Testis (tissue), 3 donors: Measurements from ENCODE around the gene MACROD2. TPM values are rescaled to one million over a fixed set of nuclear protein-coding genes. Genes with fewer than 3 reads are reported as not detected.

ENCODE experiments used
- DNase-seq: peaks from one replicate; pipeline ENCODE4 v3.0.0-alpha.2; 2019
- H3K27ac ChIP-seq, 2 donors: fragments of 200-600 bp; sonication (generic); one replicate each; pipeline ENCODE4 v1.5.1; 2019
- H3K27me3 ChIP-seq: fragments of 200-600 bp; sonication (generic); one replicate; pipeline ENCODE4 v1.5.1; 2019
- H3K36me3 ChIP-seq: fragments of 200-600 bp; sonication (generic); one replicate; pipeline ENCODE4 v1.5.1; 2017; ENCODE audit warnings: low read depth; ENCODE audit errors: missing control alignments
- H3K4me1 ChIP-seq: fragments of 200-600 bp; sonication (generic); one replicate; pipeline ENCODE4 v1.5.1; 2019
- H3K4me3 ChIP-seq, 2 donors: fragments of 200-600 bp; sonication (generic); one replicate each; pipeline ENCODE4 v1.5.1; 2017 to 2019
- H3K9me3 ChIP-seq: fragments of 200-600 bp; sonication (generic); one replicate; pipeline ENCODE4 v1.5.1; 2017
- CTCF ChIP-seq, 3 experiments: fragments of 450-650 bp in 2 of 3; fragments of 200-600 bp in 1 of 3; sonication (generic) in 1 of 3; IDR thresholded peaks; one replicate each; pipeline ENCODE4 v1.5.1; 2016 to 2019; ENCODE audit warnings: antibody characterized with exemption in 3 of 3, mild to moderate bottlenecking in 2 of 3, moderate library complexity in 1 of 3
- POLR2A ChIP-seq: fragments of 450-650 bp; IDR thresholded peaks from one replicate; pipeline ENCODE4 v1.6.1; 2017; ENCODE audit warnings: antibody characterized with exemption, mild to moderate bottlenecking, moderate library complexity
- WGBS, 2 donors: methylation state at CpG; one replicate each; pipeline ENCODE4 v1.1.5; 2018; 5-methylcytosine and 5-hydroxymethylcytosine counted together
- intact Hi-C: fragments of 100-400 bp; cut with DNase I; formaldehyde crosslinking; loops from one replicate; pipeline ENCODE4 v1.15.1; 2023; ENCODE audit warnings: low total_unique reads
- polyA plus RNA-seq: library from polyadenylated mRNA; stranded (reverse); fragments of 350-450 nt; fragmentation: Illumina TruSeq; extraction: RNeasy Lipid Tissue Mini Kit (QIAGEN cat#74804); gene quantifications from one replicate; pipeline ENCODE4 v1.2.3, GENCODE V29; 2014; ENCODE audit warnings: low read depth, low replicate concordance; ENCODE audit not compliant: insufficient read depth
- total RNA-seq, 2 donors: library from RNA; depleted of rRNA; stranded (reverse); fragments of >200 nt; gene quantifications; one replicate each; pipeline ENCODE4 v1.2.3, GENCODE V29; 2016

MACROD2 gene
- total and polyA plus RNA-seq, 3 donors from 2014 or later: 12.6 to 20.6 (median 16.8) TPM

- TF ChIP-seq POLR2A (no peak), CTCF (IDR thresholded peaks at IDR 0.05) (no peak)
- H3K4me1 ChIP-seq: no peaks in the 10 kb centered on the region
- H3K4me3 ChIP-seq: no peak overlapping the region
- no peak overlapping the region for H3K27ac ChIP-seq
- no peaks in the 10 kb centered on the region for H3K27me3 ChIP-seq
- no peaks in the 10 kb centered on the region for H3K9me3 ChIP-seq
- WGBS, 2 donors: 91 to 93% methylated on average over 2 of the region's 2 CpGs
- H3K36me3 ChIP-seq: no peaks in the 10 kb centered on the region
- intact Hi-C loops: no loop called here
- no peak for DNase-seq
Measured at GRCh38 chr20:15634102-15634501, 1638.8 kb downstream of the MACROD2 start.

DNA sequence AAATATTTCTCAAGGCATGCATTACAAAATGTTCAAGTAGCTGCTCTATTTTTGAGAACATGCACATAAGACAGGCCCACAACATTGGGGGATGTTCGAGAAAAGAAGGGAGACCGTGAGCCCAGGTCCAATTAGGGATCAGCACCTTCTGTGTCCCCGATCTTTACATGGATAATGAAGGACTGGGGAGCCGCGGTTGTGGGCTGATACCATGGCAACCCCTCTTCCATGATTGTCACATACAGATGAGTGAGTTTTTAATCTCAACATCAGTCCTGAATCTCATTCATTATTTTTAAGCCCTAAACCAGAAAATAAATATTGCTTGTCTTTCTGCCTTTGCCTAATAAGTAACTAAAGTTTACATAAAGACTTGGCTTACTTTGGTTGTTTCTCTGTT, 1642.2 kb downstream of the MACROD2 start:
- Histone ChIP-seq H3K36me3 (no peaks in the 10 kb centered on the region), H3K27me3 (no peaks in the 10 kb centered on the region), H3K4me1 (no peaks in the 10 kb centered on the region), H3K27ac (no peak overlapping the region), H3K9me3 (no peaks in the 10 kb centered on the region), H3K4me3 (no peak overlapping the region)
- 77 to 94% methylated on average over 5 of the region's 5 CpGs for WGBS, 2 donors
- intact Hi-C loops: no loop called here
- DNase-seq: no peak
- no peak for TF ChIP-seq POLR2A
- TF ChIP-seq CTCF (IDR thresholded peaks at IDR 0.05): no peak

DNA sequence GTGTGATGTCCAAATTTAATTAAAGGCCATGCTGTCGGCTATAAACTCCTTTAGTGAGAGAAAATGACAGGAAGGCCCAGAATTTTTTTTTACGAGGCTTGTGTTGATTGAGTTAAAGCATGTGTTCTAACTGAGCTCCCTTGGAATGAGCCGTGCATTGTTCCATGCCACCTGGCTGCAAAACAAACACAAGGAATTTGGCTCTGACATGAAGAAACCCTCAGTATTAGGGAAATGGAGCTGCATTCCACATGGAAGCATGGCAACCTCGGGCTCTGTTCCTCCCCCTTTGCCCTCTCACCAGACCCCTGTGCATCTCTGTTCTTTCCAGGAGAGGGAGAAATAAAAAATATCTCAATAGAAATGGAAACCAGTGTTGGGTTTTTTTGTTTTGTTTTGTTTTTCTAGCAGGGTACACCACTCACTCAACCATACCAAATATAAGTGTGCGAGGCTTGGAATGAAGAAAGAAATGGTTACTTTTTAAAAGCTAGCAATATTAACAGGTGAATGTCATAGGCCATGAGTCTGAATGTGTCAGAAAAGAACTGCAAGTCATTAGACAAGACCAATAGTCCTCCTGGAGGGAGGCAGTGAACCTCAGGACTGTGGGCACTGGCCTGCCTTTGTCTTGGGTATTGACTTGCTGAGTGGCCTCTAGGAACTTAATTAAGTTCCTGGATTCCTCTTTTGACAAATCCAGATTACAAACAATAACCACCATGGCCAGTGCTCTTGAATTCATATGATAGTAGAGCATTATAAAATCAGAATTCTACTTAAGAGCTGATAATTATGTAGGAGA, 1642.8 kb downstream of the MACROD2 start:
- DNase-seq: no peak
- no peaks in the 10 kb centered on the region for H3K4me1 ChIP-seq
- H3K9me3 ChIP-seq: no peaks in the 10 kb centered on the region
- intact Hi-C loops: no loop called here
- H3K27ac ChIP-seq: no peak overlapping the region
- no peaks in the 10 kb centered on the region for H3K36me3 ChIP-seq
- no peaks in the 10 kb centered on the region for H3K27me3 ChIP-seq
- 78 to 80% methylated on average over 5 of the region's 5 CpGs for WGBS, 2 donors
- H3K4me3 ChIP-seq: no peak overlapping the region
- TF ChIP-seq POLR2A (no peak), CTCF (IDR thresholded peaks at IDR 0.05) (no peak)

DNA sequence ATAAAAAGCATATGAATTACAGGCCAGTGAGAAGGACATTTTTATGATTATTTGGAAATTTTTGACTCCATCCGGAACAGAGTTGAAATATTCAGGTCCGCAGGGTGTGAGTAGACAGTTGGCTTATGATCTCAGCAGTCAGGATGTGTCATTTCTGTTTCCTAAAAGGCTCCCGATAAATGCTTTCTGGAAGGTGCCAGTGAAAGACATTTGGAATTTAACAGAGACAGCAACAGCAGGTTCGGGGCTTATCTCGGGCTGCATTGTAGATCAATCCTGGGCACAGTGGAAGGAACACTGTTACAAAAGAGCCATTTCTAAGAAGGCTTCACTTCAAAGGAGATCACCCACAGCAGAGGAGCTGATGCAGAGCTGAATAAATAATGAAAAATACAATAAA, 1643.5 kb downstream of the MACROD2 start:
- H3K4me3 ChIP-seq: no peak overlapping the region
- no peak for DNase-seq
- intact Hi-C loops: no loop called here
- WGBS, 2 donors: 65 to 74% methylated on average over 5 of the region's 5 CpGs
- no peaks in the 10 kb centered on the region for H3K27me3 ChIP-seq
- H3K9me3 ChIP-seq: no peaks in the 10 kb centered on the region
- no peaks in the 10 kb centered on the region for H3K4me1 ChIP-seq
- no peak overlapping the region for H3K27ac ChIP-seq
- TF ChIP-seq CTCF (IDR thresholded peaks at IDR 0.05): no peak
- TF ChIP-seq POLR2A: no peak
- H3K36me3 ChIP-seq: no peaks in the 10 kb centered on the region

GRCh38 chr20:15639839-15640238, 1644.5 kb downstream of the MACROD2 start:
- Histone ChIP-seq H3K9me3 (no peaks in the 10 kb centered on the region), H3K4me3 (no peak overlapping the region), H3K27me3 (no peaks in the 10 kb centered on the region), H3K27ac (no peak overlapping the region), H3K36me3 (no peaks in the 10 kb centered on the region), H3K4me1 (no peaks in the 10 kb centered on the region)
- DNase-seq: no peak
- 89 to 97% methylated on average over 1 of the region's 1 CpG for WGBS, 2 donors
- TF ChIP-seq CTCF (IDR thresholded peaks at IDR 0.05) (no peak), POLR2A (no peak)
- intact Hi-C loops: no loop called here
